GM12874 (cell line): ENCODE data around the gene CTDNEP1.

Experiments
- CTCF ChIP-seq: IDR thresholded peaks from 2 replicates; pipeline ENCODE4 v1.5.1; 2011; ENCODE audit warnings: low read depth, mild to moderate bottlenecking, control low read depth, low read length, moderate library complexity; ENCODE audit not compliant: insufficient read depth

The CTDNEP1 gene

GRCh38 chr17:7204336-7204735, 47.2 kb downstream of the CTDNEP1 start:
- no peak for TF ChIP-seq CTCF

- no peak for TF ChIP-seq CTCF
These were observed 48.1 kb downstream of the CTDNEP1 start for GRCh38 chr17:7203391-7203790.

- TF ChIP-seq CTCF, result no peak
These were observed 54.7 kb downstream of the CTDNEP1 start for GRCh38 chr17:7196651-7197401.

GRCh38 chr17:7195971-7196370, 55.6 kb downstream of the CTDNEP1 start:
- TF ChIP-seq CTCF, result no peak
